Central memory CD4-positive, alpha-beta T cell (primary cell): ENCODE results near the gene TOPAZ1.
"Not testable (repeated sequence)": the region's sequence is repeated elsewhere in the genome, so short reads cannot be mapped to it uniquely, and the experiment has no call there.

Source experiments
- DNase-seq: peaks from one replicate; pipeline ENCODE4 v3.0.0; 2022

Gene TOPAZ1

DNA sequence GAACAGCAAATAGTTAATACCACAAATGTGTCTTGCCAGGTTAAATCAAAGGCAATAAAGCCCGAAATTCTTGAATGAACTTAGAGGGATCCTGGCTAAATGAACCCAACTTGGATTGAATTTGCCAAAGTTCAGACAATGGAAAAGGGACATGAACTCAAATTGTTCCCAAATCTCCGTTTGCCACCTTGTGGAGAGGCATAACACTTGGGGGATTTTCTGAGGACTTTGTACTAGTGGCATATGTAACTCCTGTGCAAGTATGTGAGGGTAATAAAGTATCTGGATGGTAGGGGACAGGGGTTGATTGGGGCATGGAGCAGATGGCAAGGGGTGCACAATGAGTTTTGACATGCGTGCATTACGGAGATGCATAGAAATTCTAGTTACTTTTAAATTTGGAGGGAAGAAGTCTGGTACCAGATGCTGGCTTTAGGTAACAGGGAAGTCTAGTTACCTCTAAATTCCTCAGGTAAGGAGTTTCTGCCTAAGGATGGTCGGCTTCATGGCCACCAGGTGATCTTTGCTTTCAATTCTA lies 95.6 kb downstream of the TOPAZ1 start:
- no peak for DNase-seq

DNA sequence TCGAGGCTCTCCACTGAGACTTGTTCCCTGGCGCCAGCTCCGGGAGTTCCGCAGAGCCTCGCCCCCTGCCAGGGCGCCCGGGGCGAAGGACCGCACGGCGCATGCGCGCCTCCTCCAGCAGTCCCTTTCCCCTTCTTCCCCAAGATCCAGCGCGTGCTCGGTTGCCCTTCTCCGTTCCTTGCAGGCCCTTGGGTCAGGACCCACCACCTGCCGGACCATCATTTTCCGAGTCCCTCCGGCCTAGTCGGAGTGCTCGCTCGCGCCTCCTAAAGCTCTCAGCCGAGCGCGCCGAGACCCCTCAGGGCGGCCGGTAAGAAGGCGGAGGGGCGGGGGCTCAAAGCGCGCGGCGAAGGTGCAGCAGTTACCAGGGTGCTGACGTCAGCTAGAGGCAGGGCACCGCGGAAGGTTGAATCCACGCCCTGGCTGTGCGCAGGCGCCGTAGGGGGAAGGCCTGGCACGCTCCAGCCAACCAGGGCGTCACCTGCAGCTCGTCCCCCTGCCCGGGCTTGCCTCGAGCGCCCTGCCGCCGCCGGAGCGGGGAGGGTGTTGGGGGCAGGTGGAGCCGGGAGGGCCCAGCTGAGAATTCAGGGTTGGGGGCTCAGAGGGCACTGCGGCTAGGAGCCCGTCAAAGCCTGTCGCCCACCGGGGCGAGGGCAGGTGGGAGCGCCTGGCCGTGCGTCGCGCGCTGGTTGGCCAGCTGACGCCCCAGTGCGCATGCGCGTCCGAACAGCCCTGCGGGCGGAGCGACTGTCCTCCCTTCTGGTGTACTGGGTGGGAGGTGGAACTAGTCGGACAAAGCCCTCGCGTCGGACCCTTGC lies 96.5 kb downstream of the TOPAZ1 start, which contains the start of gene TCAIM:
TCAIM (plus strand) TSS at position 757 of the 818 bp plus-strand sequence. CDS start 16,017 bp downstream, outside the sequence.
- DNase-seq, result peak; percentile 99

DNA sequence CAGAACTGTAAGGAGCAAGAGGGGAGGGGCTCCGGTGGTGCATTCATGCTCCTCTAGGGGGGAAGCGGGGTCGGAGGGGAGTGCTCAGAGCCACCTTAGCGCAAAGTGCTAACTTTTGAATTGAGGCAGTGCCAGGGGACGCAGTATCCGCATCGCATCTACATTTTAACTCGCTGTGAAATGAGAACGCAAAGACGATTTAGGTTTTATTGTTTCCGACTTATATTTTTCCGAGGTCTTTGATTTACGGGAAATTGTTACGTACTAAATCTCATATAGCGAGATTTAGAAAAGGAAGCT lies 97.1 kb downstream of the TOPAZ1 start:
- DNase-seq, result no peak

GRCh38 chr3:44339181-44340057 lies 97.7 kb downstream of the TOPAZ1 start:
- DNase-seq, result no peak

GRCh38 chr3:44340058-44340395 lies 98.3 kb downstream of the TOPAZ1 start:
- no peak for DNase-seq

- DNase-seq, result no peak
These were observed 100.6 kb downstream of the TOPAZ1 start for GRCh38 chr3:44342176-44342790.

- DNase-seq, result no peak
These were observed 101.7 kb downstream of the TOPAZ1 start for GRCh38 chr3:44343421-44343820.

- DNase-seq, result not testable (repeated sequence)
These were observed 104.9 kb downstream of the TOPAZ1 start for GRCh38 chr3:44346590-44346989.

DNA sequence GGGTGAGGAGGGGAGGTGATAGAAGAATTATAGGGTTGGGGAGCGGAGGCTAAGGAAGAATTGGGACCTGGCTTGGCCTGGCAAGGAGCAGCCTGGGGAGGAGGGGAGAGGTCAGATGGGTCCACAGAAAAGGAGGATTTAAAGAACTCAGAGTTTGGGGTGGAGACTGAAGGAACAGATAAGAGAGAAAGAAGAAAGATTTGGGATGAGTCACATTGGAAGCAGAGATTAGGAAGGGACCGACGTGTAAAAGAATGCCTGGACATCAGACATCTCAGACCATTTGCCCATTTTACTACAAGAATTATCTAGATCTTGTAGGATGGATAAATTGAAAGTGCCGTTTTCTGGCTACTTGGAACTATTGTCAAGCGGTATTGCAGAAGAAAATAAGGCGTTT lies 107.3 kb downstream of the TOPAZ1 start:
- DNase-seq, result no peak

GRCh38 chr3:44353355-44353924 lies 111.8 kb downstream of the TOPAZ1 start:
- no peak for DNase-seq

DNA sequence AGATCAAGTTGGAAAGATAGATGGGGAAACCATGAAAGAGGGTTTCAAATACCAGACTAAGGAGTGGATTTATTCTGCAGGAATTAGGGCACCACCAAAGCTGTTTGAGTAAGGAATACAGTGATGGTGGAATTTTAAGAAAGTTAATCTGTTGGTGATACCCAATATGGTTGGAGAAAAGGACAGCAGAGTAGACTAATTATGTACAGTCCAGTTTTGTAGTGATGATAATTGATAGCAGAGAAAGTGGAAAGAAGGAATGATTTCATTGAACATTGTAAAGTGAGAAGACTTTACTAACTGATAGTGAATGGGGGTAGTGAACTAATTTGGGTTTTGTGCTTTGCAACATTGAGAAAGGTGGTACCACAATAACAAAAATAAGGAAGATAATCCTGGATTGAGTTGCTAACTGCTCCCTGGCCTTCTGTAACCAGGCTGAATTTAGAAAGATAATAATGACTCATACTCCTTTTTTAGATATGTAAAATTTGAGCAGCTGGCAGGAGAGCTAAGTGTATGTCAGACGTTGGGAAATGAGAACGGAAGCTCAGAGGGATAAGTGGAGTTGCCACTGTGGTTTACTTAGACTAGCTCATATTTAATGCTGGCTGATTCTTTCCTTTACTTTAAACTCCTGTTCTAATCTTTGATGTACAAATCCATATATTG lies 113.8 kb downstream of the TOPAZ1 start:
- no peak for DNase-seq

- DNase-seq, result no peak
These were observed 117.6 kb downstream of the TOPAZ1 start for GRCh38 chr3:44359146-44359751.

GRCh38 chr3:44363591-44363990 lies 121.9 kb downstream of the TOPAZ1 start:
- DNase-seq, result no peak

GRCh38 chr3:44365952-44366351 lies 124.3 kb downstream of the TOPAZ1 start:
- no peak for DNase-seq

DNA sequence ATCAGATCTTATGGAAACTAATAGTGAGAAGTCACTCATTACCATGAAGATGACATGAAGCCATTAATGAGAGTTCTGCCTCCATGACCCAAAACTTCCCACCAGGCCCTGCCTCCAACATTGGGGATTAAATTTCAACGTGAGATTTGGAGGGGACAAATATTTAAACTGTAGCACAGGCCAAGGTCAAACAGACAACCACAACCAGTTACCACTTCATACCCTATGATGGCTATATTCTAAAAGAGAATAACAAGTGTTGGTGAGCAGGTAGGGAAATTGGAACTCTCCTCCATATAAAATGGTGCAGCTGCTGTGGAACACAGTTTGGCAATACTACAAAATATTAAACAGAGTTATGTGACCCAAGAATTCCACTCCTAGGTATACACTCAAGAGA lies 133.8 kb downstream of the TOPAZ1 start:
- no peak for DNase-seq
